ENCODE results near the gene STARD5. TPM values are rescaled to one million over a fixed set of nuclear protein-coding genes. Genes with fewer than 3 reads are reported as not detected.

STARD5 gene
- total and polyA plus RNA-seq, 8 donors = 1.1 to 4.0 (median 2.1) TPM

GRCh38 chr15:81293728-81294515 lies 30.0 kb downstream of the STARD5 start:
- DNase-seq (no peak), FAIRE-seq (no peak)
- H3K4me3 ChIP-seq = no peak overlapping the region

GRCh38 chr15:81292523-81293001 lies 31.4 kb downstream of the STARD5 start:
- Histone ChIP-seq H3K4me3 (no peak overlapping the region), H3K9me3 (no peaks in the 10 kb centered on the region), H3K36me3 (no peaks in the 10 kb centered on the region), H3K4me1 (no peaks in the 10 kb centered on the region), H3K27me3 (no peaks in the 10 kb centered on the region), H3K27ac (no peak overlapping the region)
- TF ChIP-seq CTCF (IDR thresholded peaks at IDR 0.05) = no peak
- FAIRE-seq (no peak), DNase-seq (no peak), ATAC-seq (no peak)
- 81 to 85% methylated on average over 12 of the region's 12 CpGs for whole genome bisulfite sequencing, 2 donors
- intact Hi-C loops (cut with DNase I) = no loop called here

More at GRCh38 chr15:81293728-81294515, 30.0 kb downstream of the STARD5 start:
- peak in 3 of 4 donors; percentile 17 to 57 (median 29) for ATAC-seq
- WGBS, 2 donors = 64 to 74% methylated on average over 9 of the region's 9 CpGs
- Histone ChIP-seq H3K4me1 (no peaks in the 10 kb centered on the region), H3K27me3 (no peaks in the 10 kb centered on the region), H3K9me3 (no peaks in the 10 kb centered on the region), H3K27ac (peak overlapping the region in 1 of 4 donors; percentile 41), H3K36me3 (no peaks in the 10 kb centered on the region)
- intact Hi-C loops (cut with DNase I) = no loop called here
- no peak for TF ChIP-seq CTCF (IDR thresholded peaks at IDR 0.05)

GRCh38 chr15:81291916-81292522 lies 31.9 kb downstream of the STARD5 start:
- intact Hi-C loops (cut with DNase I) = no loop called here
- Histone ChIP-seq H3K27me3 (no peaks in the 10 kb centered on the region), H3K4me3 (no peak overlapping the region), H3K9me3 (no peaks in the 10 kb centered on the region), H3K27ac (no peak overlapping the region), H3K4me1 (no peaks in the 10 kb centered on the region), H3K36me3 (no peaks in the 10 kb centered on the region)
- ATAC-seq (no peak), DNase-seq (no peak), FAIRE-seq (no peak)
- no peak for TF ChIP-seq CTCF (IDR thresholded peaks at IDR 0.05)
- 63 to 65% methylated on average over 5 of the region's 5 CpGs for WGBS, 2 donors

- 69 to 74% methylated on average over 4 of the region's 4 CpGs for WGBS, 2 donors
- intact Hi-C loops (cut with DNase I) = loop anchor here in 1 of 3 donors (10.0 kb wide), 1 partner anchor 115 kb away; no protein-coding TSS in a partner anchor
- no peak for TF ChIP-seq CTCF (IDR thresholded peaks at IDR 0.05)
- H3K4me3 ChIP-seq = no peak overlapping the region
- no peaks in the 10 kb centered on the region for H3K27me3 ChIP-seq
- no peak for FAIRE-seq
- no peak overlapping the region for H3K27ac ChIP-seq
- ATAC-seq = no peak
- DNase-seq = no peak
- no peaks in the 10 kb centered on the region for H3K36me3 ChIP-seq
- H3K4me1 ChIP-seq = no peaks in the 10 kb centered on the region
- H3K9me3 ChIP-seq = no peaks in the 10 kb centered on the region
Observed at GRCh38 chr15:81289910-81290309, 34.0 kb downstream of the STARD5 start.
